Measurements from ENCODE around the gene GBF1. TPM values are rescaled to one million over a fixed set of nuclear protein-coding genes. Genes with fewer than 3 reads are reported as not detected.

Gene GBF1
- total RNA-seq, 1 donor from 2014 or later: 59.9 TPM

GRCh38 chr10:102326031-102326430, 80.7 kb downstream of the GBF1 start:
- Mint-ChIP-seq H3K4me3 (ENCODE audit: unreplicated experiment) (no peak overlapping the region), H3K4me1 (ENCODE audit: unreplicated experiment) (peaks cover 24% of the 10 kb centered on the region), H3K27ac (ENCODE audit: unreplicated experiment) (no peak overlapping the region), H3K27me3 (ENCODE audit: unreplicated experiment) (no peaks in the 10 kb centered on the region), H3K9me3 (ENCODE audit: unreplicated experiment) (no peaks in the 10 kb centered on the region), H3K36me3 (ENCODE audit: unreplicated experiment) (peaks cover 5% of the 10 kb centered on the region)
- DNase-seq (ENCODE audit: extremely low spot score, unreplicated experiment): no peak
- TF ChIP-seq CTCF (IDR thresholded peaks at IDR 0.05): no peak

- TF ChIP-seq CTCF (IDR thresholded peaks at IDR 0.05): no peak
- Mint-ChIP-seq H3K27ac (ENCODE audit: unreplicated experiment) (peak overlapping the region; percentile 38), H3K27me3 (ENCODE audit: unreplicated experiment) (no peaks in the 10 kb centered on the region), H3K4me3 (ENCODE audit: unreplicated experiment) (no peak overlapping the region), H3K4me1 (ENCODE audit: unreplicated experiment) (peaks cover 24% of the 10 kb centered on the region), H3K36me3 (ENCODE audit: unreplicated experiment) (peaks cover 5% of the 10 kb centered on the region), H3K9me3 (ENCODE audit: unreplicated experiment) (no peaks in the 10 kb centered on the region)
- DNase-seq (ENCODE audit: extremely low spot score, unreplicated experiment): no peak
These were observed 81.7 kb downstream of the GBF1 start for GRCh38 chr10:102327002-102327401.

- no peak for DNase-seq (ENCODE audit: extremely low spot score, unreplicated experiment)
- Mint-ChIP-seq H3K27ac (ENCODE audit: unreplicated experiment) (no peak overlapping the region), H3K9me3 (ENCODE audit: unreplicated experiment) (no peaks in the 10 kb centered on the region), H3K4me1 (ENCODE audit: unreplicated experiment) (peaks cover 26% of the 10 kb centered on the region), H3K36me3 (ENCODE audit: unreplicated experiment) (peaks cover 2% of the 10 kb centered on the region), H3K27me3 (ENCODE audit: unreplicated experiment) (no peaks in the 10 kb centered on the region), H3K4me3 (ENCODE audit: unreplicated experiment) (no peak overlapping the region)
- no peak for TF ChIP-seq CTCF (IDR thresholded peaks at IDR 0.05)
These were observed 82.3 kb downstream of the GBF1 start for GRCh38 chr10:102327641-102328040.

GRCh38 chr10:102332772-102333171, 87.4 kb downstream of the GBF1 start:
- no peak overlapping the region for H3K4me3 Mint-ChIP-seq (ENCODE audit: unreplicated experiment)

GRCh38 chr10:102334101-102334500, 88.8 kb downstream of the GBF1 start:
- DNase-seq (ENCODE audit: extremely low spot score, unreplicated experiment): no peak
- TF ChIP-seq CTCF (IDR thresholded peaks at IDR 0.05): no peak
- H3K9me3 Mint-ChIP-seq (ENCODE audit: unreplicated experiment): no peaks in the 10 kb centered on the region
- H3K4me3 Mint-ChIP-seq (ENCODE audit: unreplicated experiment): no peak overlapping the region
- H3K4me1 Mint-ChIP-seq (ENCODE audit: unreplicated experiment): peaks cover 11% of the 10 kb centered on the region
- H3K36me3 Mint-ChIP-seq (ENCODE audit: unreplicated experiment): peaks cover 13% of the 10 kb centered on the region
- H3K27me3 Mint-ChIP-seq (ENCODE audit: unreplicated experiment): no peaks in the 10 kb centered on the region
- peak overlapping the region; percentile 40 for H3K27ac Mint-ChIP-seq (ENCODE audit: unreplicated experiment)

More at GRCh38 chr10:102332772-102333171, 87.4 kb downstream of the GBF1 start:
- no peaks in the 10 kb centered on the region for H3K27me3 Mint-ChIP-seq (ENCODE audit: unreplicated experiment)
- TF ChIP-seq CTCF (IDR thresholded peaks at IDR 0.05): no peak
- H3K27ac Mint-ChIP-seq (ENCODE audit: unreplicated experiment): no peak overlapping the region
- H3K9me3 Mint-ChIP-seq (ENCODE audit: unreplicated experiment): no peaks in the 10 kb centered on the region
- peaks cover 14% of the 10 kb centered on the region for H3K36me3 Mint-ChIP-seq (ENCODE audit: unreplicated experiment)
- DNase-seq (ENCODE audit: extremely low spot score, unreplicated experiment): no peak
- H3K4me1 Mint-ChIP-seq (ENCODE audit: unreplicated experiment): peaks cover 11% of the 10 kb centered on the region

Data from osteocyte (in vitro differentiated cells).